Stimulated activated CD8-positive, alpha-beta memory T cell treated with anti-CD3 and anti-CD28 coated beads, Interleukin-7, amount 100 ng/mL, for 1 hour (primary cell): ENCODE data around the gene SCGN.

ENCODE experiments used
- DNase-seq, 2 donors: peaks; one replicate each; pipeline ENCODE4 v3.0.0-alpha.2; 2020; ENCODE audit warnings: low read depth in 2 of 2

SCGN gene

GRCh38 chr6:25640446-25640845, 11.6 kb upstream of the SCGN start:
- no peak for DNase-seq

DNA sequence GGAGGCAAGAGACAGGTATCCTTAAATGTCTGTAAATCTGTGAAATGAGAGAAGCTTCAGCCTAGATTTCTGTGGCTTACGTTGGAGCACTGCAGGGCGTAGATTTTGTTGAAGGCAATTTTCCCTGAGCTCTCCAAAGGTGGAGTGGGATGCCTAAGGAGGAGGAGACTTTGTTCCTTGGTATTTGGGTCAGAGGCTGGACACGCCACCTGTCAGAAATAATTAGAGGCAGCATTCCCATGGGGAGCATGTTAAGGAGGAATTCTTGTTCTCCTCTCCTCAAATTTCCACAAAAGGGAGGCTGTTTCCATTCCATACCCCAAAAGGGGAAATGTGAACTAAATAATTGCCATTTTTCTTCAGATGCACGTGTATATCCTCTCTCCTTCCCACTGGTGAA, 11.1 kb upstream of the SCGN start:
- no peak for DNase-seq

GRCh38 chr6:25641377-25641776, 10.6 kb upstream of the SCGN start:
- DNase-seq: no peak

- DNase-seq: no peak
Measured at GRCh38 chr6:25641940-25642666, 9.9 kb upstream of the SCGN start.

DNA sequence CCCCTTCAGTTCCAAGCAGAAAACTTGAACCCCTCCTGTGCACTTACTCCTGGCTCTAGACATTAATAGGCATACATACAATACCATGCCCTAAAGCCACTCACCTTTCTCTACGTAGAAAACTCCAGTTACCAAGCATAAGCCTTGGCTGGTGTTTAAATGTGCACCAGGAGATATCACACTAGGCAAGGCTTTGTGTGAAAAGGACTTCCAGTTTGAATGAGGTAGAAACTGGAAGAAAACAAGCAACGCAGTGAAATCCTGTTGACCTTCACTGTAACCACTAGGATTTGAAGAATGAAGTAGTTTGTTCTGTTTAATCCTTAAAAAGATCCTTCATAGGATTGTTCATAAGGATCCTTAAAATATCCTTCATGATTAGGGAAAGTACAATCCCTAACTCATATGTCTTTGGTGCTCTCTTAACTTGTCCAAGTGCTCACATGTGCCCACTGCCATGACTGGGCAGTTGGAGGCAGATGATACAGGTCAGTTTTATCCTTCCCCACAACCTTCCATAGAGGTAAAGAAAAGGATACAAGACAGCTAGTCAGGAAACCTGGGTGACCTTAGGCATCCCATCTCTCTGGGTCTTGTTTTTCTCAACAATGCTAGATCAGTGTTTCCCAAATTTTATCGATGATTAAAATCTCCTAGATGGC, 9.2 kb upstream of the SCGN start:
- no peak for DNase-seq

DNA sequence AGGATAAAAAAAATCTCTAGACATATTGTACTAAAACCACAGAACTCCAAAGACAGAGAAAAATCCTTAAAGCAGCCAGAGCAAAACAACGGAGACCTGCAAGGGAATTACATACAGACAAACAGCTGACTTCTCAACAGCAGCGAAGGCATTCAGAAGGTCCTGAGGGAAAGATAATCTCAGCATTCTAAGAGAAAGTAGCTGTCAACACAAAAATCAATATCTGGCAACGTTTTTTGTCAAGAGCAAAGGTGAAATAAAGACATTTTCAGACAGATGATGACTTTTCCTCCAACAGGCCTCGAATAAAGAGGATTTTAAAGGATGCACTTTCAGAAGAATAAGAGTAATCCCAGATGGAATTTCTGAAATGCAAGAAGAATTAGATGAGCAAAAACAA, 6.1 kb upstream of the SCGN start:
- DNase-seq: no peak

DNA sequence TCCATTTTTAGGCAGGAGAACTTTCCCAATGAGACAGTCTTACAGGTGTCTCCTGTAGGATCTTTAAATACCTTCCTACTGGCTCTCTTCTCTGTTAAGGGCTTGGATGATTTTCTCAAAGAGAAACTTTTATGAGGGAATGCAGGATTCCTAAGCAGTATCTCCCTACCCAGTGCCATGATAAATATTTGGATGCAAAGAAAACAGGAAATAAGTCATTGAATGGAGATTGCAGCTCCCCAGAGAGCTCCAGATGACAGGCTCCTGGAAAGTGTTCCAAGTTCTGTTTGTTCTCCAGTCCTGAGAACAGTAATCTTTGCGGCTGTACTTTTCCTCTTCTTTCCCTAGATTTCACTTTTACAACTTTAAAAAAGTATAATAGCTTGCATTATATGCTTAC, 2.4 kb upstream of the SCGN start:
- DNase-seq: no peak

- DNase-seq: no peak
Measured at GRCh38 chr6:25655723-25656122, 3.7 kb downstream of the SCGN start.

GRCh38 chr6:25659633-25660368, 7.8 kb downstream of the SCGN start:
- no peak for DNase-seq

GRCh38 chr6:25660512-25660911, 8.5 kb downstream of the SCGN start:
- DNase-seq: no peak

GRCh38 chr6:25661129-25661779, 9.2 kb downstream of the SCGN start:
- no peak for DNase-seq

GRCh38 chr6:25665455-25665854, 13.4 kb downstream of the SCGN start:
- DNase-seq: no peak

DNA sequence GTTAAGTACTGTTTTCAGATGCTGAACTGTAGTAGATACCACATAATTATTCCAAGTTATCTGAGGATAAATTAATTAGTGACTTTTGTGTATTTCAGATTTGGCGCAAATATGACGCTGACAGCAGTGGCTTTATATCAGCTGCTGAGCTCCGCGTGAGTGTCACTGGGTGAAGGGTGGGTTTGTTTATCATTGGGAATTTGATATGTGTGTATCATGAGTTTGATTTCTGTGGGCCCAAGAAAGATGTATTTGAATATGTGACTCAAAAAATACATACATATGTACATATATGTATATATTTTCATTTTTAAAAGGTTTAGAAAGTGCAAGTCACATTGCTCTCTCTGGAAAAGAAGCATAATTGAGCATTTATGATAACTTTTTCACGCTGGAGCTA, 17.4 kb downstream of the SCGN start:
- DNase-seq: no peak

- DNase-seq: no peak
Measured at GRCh38 chr6:25670208-25670607, 18.2 kb downstream of the SCGN start.

DNA sequence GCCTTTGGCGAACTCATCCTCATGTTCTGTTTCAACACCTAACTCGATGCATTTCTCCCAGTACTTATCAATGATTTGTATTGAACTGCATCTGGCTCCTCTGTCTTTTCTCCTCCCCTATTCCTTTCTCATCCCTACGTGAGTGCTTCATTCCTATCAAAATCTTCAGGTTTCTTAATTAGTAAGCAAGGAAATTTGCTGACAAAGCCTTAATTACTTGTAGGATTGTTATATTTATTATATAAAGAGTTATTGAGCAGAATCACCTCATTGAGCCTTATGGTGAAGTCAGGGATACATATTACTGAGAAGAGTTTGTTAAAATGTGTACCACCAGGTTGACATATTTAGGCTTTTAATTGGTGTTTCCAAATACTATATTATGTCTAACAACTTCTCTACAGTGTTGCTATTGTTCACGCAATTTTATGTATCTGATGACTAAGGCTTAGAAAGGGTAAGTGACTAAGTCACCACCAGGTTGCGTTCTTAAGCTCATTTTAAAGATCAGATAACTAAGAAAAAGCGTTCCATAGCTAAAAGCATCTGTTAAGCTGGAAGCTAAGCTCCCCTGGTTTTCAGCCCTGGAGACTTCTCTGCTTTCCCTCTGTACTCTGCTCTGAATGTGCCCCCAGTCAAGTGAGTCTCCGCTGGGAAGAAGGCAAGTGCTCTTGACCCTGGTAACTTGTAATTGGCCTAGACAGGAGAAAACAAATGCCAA, 18.9 kb downstream of the SCGN start:
- no peak for DNase-seq

DNA sequence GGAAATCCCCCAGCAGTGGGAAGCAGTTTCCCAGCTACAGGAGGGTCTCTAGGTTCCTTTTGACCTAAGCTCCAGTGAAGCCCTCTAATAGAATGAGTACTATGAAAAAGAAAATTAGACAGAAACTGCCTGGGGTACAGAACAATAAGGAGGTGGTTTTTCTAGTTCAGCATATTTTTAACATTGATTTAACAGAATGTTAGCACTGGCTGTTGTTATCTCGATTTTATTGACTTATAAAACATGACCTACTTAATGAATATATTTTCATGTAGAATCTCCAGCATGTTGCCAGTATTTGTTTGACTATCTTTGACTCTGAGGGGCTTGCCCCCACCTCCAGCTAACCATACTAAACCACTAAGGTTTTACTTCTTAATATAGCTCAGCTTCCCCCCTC, 19.6 kb downstream of the SCGN start:
- no peak for DNase-seq

- no peak for DNase-seq
Measured at GRCh38 chr6:25675167-25675566, 23.2 kb downstream of the SCGN start.

DNA sequence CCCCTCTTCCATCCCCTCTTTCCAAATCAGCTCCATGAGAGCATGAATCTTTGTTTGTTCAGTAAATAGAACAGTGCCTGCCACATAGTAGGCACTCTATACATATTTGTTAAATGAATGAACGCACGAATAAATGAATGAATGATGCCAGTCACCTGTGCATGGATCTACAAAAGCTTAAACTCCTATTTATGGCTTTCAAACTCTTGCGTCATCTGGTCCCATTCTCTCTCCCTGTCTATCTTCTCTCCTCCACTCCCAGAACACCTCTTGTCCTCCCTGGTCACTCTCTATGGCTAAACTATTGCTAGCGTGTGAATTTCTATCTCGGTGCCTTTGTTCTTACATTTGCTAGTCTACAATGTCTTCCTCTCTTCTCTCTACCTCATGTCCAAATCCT, 24.8 kb downstream of the SCGN start:
- no peak for DNase-seq

DNA sequence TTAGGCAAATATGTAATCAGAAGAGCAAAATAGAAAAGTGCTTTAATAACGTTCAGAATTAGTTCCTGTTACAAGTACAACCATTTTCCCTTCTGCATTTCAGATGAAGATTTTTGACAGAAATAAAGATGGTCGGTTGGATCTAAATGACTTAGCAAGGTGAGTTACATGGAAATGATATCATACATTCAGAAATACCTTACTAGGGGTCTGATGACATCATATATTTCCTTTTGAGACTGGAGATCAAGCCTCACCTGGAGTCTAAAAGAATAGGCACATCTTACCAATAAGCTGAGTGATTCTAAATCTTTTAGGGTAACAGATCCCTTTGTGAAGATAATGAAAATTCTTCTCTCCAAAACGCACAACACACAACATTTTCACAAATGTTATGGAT, 29.8 kb downstream of the SCGN start:
- no peak for DNase-seq

DNA sequence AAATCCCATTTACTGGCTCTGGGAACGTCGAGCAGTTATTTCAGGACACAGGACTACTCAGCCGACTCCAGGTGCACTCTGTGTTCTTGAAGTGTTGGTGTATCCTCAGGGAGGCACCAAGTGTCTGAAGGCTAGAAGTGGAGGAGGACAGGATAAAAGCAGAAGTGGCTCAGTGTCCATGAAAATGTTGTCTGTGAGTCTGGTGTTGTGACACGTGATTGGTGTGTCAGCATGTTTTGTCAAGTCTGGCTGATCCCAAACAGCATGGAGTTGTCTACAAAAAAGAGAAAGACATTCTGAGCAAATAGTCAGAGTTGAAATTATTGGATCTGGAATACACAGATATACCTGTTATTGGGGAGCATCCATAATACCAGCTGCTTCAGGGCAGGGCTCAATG, 30.3 kb downstream of the SCGN start:
- DNase-seq: no peak

GRCh38 chr6:25684565-25684964, 32.5 kb downstream of the SCGN start:
- no peak for DNase-seq

GRCh38 chr6:25685251-25685650, 33.2 kb downstream of the SCGN start:
- no peak for DNase-seq
